ENCODE results near the gene GPAT3.
"Not testable (repeated sequence)": the region's sequence is repeated elsewhere in the genome, so short reads cannot be mapped to it uniquely, and the experiment has no call there.

GPAT3 gene

DNA sequence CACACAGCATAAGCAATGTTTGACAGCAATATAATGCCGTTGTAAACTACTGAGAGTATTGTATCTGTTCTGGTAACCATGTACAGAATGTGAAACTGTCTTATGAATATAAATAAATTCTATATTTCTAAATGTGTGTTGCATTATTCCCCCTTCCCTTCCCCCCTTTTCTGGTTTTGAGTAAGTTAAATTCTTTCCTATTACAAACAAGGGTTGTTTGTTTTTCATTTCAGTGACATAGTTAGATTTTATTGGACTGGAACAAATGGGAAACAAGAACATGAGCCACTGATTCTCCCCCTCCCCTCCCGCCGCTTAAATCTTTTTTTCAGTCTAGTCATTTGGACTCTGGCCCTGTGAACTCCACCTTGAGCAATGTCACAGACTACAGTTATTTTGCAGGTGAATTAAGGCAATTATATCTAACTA lies 69.8 kb downstream of the GPAT3 start:
- no peak for DNase-seq

DNA sequence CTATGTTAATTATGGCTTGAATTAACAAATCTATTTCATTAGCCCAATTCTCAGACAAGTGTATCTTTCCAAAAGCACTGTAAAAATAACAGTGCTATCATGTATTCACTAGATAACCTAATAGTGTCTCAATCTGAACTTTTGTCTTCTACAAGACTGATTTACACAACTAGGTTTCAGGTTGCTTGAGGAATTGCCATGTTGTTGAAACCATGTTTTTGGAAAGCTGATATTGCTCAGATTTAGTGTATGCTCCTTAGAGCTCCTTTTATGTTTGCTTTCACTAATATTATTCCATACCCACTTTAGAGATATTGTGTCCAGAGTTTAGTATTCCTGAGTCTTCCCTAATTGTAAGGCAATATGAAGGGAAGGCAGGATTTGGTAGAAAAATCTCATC lies 70.6 kb downstream of the GPAT3 start:
- DNase-seq: no peak

DNA sequence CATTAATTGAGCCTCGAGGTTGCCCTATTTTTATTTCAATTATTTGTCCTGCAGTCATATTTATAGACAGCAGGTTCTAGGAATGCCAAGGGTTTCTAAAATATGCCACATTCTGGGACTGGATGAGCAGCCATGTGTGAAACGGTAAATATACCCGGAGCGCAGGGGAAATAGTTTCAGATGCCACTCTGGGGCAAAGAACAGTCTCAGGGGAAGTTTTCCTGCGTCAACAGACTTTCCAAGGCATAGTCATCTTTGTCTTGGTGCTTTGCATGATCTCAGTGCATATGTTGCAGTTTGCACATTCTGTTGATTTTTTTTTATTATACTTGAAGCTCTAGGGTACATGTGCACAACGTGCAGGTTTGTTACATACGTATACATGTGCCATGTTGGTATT lies 71.0 kb downstream of the GPAT3 start:
- no peak for DNase-seq

DNA sequence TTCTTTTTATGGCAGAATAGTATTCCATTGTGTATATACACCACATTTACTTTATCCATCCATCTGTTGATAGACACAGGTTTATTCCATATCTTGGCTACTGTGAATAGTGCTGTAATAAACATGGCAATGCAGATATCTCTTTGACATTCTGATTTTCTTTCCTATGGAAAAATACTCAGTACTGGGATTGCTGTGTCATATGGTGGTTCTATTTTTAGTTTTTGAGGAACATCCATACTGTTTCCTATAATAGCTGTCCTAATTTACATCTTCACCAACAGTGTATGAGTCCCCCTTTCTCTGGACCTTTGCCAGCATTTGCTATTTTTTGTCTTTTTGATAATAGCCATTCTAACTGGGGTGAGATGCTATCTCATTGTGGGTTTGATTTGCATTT lies 73.5 kb downstream of the GPAT3 start:
- DNase-seq: no peak

DNA sequence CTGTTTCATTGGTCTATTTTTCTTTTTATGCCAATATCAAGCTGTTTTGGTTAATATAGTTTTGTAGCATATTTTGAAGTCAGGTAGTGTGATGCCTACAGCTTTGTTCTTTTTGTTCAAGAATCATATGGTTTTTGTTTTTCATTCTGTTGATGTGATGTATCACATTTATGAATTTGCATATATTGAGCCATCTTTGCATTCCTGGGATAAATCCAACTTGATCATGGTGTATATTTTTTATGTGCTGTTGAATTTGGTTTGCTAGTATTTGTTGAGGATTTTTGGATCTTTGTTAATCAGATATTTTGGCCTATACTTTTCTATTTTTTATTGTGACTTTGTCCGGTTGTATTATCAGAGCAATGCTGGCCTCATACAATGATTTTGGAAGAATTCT lies 74.8 kb downstream of the GPAT3 start:
- DNase-seq: no peak

DNA sequence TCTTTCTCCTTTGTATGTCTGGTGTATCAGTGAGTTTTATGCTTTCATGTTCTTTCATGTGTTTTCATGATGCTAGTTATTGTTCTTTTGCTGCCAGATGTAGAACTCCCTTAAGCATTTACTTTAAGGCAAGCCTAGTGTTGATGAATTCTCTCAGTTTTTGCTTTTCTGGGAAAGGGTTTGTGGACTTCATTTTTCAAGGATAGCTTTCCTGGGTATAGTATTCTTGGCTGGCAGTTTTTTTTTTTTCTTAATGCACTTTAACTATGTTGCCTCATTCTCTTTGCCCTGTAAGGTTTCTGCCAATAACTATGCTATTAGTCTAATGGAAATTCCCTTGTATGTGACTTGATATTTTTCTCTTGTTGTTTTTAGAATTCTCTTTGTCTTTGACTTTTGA lies 77.1 kb downstream of the GPAT3 start:
- DNase-seq: no peak

DNA sequence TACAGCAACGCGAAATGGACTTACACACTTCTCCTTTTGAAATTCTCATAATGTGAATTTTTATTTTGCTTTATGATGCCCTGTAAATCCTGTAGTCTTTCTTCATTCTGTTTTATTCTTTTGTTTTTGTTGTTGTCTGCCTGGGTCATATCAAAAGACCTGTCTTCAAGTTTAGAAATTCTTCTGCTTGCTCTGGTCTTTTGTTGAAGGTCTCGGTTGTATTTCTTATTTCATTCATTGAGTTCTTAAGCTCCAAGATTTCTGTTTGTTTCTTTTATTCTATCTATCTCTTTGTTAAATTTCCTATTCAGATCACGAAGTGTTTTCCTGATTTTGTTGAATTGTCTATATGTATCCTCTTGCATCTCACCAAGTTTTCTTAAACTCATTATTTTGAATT lies 78.1 kb downstream of the GPAT3 start:
- no peak for DNase-seq

DNA sequence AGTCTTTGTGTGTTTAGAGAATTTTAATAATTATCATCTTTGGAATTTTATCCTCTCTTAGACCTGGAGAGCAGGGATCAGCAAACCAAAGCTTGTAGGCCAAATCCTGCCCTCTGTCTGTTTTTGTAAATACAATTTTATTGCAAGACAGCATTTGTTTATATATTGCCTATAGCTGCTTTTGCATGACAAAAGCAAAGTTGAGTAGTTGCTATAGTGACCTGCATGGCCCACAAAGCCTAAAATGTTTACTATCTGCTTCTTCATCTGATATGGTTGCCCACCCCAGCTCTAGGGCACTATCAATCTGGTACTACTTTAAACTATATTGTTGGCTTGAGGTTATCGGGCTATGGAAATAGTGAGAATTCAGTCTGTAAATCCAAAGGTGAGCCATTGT lies 80.3 kb downstream of the GPAT3 start:
- DNase-seq: no peak

DNA sequence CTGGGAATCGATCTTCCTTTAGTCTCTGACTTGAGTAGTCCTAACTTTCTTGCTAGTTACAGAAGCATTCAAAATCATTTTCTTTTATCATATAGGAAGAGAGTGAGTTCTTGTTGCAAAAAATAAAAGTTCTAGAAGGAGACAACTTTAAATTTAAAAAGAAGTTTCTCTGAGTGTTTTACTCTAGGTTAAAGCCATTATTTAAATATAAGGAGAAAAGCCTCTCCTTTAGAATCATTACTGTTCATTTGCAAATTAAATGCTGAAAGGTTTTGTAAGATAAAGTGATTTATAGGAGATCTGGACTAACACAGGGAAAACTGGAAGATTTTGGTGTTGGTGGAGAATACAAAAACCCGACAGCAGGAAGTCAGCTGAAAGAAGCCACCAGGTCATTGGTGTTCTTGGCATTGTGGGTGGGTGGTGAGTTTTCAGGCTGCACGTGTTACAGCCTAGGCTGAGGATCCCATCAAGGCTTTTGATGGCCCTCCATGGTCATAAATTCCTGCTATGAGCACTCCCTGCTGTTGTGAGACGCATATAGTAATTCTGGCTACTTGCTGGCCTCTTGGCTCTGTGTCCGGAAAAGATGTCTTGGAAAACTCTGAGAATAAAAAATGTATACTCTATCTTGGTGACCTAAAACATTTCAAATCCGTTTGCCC lies 81.6 kb downstream of the GPAT3 start:
- no peak for DNase-seq

DNA sequence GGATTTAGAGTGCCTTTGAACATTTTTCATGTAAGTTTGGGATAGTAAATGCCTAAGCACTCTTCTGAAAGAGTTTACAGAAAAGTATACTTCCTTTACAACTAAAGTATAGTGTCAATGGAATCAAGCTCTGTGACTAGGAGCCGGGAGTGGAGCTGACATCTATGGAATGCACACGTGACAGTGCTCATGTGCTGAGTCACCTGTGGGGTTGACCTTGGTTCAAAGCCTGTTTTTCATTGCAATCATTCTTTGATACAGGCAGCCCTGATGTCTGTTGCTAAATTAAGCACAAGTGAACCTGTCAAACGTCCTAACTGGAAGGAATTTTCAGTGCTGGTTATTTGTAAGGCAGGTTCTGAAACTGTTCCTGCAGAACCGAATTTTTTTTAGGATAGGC lies 82.5 kb downstream of the GPAT3 start:
- DNase-seq: no peak

DNA sequence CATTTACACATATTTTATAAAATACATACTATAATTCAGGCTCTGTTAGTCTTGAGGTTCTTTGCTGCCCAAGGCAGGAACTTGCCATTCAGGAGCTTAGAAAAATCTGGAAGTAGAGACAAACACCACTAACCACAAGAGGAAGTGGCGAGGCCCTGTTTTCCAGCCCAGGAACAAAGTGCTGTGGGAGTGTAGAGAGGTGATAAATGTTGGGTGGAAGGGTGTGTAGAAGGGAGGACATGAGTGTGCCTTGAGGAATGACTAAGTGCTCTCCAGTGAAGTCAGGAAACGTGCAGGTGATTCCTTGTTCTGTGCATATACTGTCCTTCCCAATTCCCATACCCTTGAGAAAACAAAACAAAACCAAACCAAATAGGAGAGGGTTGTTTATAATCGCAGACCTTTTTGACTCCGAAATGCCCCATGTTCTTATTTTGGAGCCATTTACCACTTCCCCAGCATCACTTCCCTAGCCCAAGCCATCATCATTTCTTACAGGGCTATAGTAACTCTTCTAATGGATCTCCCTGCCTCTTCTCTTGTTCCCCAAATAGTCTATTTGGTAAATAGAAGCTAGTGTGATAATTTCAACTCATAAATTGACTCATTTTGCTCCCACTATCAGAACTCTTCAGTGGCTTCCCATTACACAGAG lies 83.2 kb downstream of the GPAT3 start:
- no peak for DNase-seq

DNA sequence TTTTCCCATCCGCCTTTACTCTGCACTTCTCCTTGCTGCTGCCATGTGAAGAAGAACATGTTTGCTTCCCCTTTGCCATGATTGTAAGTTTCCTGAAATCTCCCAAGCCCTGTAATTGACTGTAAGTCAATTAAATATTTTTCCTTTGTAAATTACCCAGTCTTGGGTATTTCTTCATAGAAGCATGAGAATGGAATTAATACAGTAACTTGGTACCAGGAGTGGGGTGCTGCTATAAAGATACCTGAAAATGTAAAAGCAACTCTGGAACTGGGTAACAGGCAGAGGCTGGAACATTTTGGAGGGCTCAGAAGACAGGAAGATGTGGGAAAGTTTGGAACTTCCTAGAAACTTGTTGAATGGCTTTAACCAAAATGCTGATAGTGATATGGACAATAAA lies 86.2 kb downstream of the GPAT3 start:
- not testable (repeated sequence) for DNase-seq

DNA sequence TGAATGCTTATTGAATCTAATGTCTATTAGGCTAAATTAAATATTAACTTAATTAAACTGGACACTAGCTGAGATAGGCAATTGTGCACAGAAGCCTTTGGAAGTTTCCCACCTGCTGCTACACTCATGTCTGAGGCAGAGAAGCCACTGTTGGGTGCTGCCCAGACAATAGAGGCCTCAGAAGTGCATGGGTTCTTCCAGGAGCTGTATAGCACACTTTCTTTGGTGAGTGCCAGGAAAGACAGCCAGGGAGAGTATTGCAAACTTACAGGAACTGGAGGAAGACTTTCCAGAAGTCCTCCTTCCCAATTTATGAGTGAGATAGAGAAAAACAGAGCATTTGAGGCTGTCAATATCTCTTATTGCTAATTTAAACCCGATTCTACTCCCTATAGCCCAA lies 89.9 kb downstream of the GPAT3 start:
- no peak for DNase-seq

DNA sequence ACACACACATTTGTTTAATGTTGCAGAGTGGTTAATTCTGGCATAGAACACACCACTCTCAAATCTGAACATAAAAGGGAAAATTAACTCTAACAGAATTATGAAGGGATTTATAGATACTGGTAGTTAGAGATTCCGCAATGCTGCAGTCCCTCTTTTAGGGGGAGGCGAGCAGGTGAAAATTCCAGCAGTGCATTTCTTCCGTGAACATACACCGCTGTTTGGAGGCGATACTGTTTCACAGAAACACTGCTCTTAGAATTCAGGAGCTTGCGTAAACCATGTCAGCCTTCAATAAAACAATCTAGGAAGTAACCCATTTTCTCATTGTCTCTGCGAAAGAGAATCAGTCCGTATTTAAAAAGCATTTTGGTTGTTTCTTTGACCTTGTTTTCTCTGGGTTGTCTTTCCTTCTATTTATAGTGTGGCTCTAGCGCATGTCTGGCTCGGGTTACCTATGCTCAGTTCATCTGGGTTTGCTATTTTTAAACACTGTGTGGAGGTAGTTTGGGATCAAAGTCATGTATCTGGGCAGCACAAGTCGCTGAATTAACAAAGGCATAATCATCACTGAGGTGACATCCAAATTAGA lies 90.4 kb downstream of the GPAT3 start:
- DNase-seq: no peak

DNA sequence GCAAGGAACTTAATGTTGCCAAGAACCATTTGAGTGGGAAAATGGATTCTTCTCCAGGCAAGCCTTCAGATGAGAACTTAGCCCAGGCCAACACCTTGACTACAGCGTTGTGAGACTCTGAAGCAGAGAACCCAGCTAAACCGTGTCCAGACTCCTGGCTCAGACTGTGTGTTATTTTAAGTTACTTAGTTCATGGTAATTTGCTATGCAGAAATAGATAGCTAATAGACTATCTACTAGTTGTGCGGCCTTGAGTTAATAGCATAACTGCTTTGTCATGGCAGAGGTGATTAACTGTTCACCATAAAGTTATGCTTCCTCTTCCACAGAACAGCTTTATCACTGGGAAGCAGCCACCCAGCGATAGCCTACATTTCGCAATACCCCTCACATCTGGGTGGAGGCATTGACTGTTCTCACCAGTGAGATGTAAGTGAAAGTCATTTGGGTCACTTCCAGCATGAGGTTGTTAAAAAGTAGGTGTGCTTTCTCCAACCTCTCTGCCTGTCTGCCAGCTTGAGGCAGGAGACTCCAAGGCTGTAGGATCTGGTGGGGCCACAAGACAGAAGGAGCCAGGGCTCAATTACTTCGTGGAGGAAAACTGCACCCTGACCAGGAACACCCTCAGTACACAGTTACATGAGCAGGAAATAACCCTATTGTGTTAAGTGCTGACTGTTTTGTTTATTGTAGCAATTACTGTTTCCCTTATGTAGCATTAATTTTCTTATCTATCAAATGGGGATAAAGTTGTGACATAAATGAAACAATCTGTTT lies 94.2 kb downstream of the GPAT3 start:
- DNase-seq: no peak

DNA sequence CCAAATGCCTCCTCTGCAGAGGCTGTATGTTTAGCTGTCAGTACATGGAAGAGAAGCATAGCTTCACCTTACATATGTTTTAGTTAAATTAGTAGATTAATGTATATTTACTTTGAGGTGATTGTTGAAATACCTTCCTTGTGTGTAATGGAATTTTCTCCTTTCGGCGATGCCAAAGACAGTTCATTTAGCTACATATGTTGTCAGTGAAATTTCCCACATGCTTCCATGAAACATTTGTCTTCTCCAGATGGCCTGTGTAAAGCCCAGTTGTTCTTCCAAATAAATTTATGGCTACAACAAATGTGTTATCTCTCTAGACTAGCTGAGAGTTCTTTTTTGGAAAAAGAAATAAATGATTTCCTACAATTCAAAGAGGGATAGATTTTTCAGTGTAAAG lies 95.2 kb downstream of the GPAT3 start:
- DNase-seq: no peak

DNA sequence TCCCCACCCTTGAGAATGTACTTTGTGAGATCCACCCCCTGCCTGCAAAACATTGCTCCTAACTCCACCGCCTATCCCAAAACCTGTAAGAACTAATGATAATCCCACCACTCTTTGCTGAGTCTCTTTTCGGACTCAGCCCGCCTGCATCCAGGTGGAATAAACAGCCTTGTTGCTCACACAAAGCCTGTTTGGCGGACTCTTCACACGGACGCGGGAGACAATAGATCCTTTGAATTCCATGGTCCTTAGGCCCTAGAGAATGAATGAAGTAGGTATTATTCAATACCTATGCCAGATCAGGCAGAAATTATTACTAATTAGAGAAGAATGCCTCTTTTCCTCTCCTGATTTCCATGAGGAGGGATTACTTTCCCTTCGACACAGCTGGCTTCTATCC lies 101.0 kb downstream of the GPAT3 start:
- no peak for DNase-seq

DNA sequence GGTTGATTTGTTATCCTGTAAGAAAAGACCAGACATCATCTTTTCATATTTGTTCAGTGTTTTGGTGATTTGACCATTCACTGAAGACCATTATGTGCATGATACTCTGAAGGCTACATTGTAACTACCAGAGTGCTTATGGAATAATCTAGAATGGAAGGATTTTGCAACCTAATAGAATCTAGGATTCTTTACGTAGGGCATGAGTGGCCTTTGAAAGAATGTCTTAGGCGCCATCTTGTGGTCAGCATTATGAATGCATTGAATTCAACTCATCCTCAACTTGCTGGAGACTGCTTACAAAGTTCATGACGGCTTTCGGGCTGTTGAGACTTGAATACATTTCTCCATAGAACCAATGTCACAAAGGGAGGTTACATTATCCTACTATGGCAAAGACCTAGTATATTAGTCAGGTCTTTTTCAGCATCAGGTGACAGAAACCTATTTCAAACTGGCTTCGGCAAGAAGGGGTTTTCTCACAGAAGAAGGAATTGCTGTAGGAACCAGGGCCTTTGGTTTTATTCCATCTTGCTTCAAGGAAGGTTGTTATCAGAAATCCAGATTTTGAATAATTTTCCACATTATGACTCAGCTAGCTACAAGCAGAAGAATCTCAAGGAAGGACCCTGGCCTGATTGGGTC lies 104.1 kb downstream of the GPAT3 start:
- DNase-seq: peak in 4 of 5 donors; percentile 23 to 58 (median 46)

DNA sequence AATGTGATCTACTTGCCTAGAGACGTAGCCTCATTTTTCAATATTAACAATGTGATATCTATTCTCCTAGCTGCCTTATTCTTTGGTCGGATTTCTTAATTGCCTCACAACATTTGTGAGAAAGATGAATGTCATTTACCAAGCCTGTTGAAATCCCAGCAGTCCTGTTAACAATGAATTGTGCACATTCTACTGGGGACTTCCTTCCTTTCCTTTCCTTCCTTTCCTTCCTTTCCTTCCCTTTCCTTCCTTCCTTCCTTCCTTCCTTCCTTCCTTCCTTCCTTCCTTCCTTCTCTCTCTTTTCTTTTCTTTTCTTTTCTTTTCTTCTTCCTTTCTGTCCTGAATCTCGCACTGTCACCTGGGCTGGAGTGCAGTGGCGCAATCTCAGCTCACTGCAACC lies 107.1 kb downstream of the GPAT3 start:
- no peak for DNase-seq

DNA sequence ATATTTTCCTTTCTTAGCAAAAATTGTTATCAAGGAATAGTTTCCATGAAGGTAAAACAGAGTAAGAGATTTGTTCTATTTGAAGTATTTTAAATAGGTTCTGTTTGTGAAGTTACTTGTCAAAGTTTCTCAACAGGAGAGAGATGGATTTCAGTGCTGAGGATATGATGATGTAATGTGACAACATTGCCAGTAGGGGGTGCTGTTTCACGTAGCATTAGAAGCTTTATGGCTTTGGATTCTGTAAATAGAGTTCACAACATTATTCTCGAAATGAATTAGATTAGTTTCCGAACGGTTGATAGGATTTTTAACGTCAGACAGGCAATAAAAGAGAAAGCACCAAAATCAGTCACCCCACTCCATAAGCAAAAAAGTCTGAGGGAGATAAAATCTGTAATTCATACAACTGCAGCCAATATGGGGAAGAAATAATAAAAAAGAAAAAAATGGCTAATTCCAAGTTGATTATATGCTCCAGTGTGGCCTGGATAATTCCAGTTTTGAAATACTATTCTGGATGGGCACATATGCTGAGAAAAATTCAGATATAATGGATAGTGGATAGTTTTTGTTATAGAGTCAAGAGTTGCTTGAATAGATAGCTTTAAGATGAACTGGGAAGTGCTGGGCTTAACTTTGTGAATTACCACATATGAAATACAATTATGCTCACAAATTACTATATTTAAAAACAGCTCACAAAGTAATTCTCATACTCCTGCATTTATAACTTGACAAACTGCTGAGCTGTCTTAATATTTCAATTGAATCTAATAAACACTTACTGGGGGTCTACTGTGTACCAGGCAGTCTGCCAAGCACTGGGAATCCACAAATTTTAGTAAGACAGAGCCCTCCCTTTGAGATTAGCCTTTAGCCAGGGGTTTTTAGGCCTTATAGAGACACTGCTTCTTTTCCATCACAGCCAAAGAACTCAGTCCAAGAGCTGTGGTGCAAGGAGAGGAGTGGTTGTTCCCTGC lies 109.1 kb downstream of the GPAT3 start:
- peak in 3 of 5 donors; percentile 5 to 52 (median 24) for DNase-seq

DNA sequence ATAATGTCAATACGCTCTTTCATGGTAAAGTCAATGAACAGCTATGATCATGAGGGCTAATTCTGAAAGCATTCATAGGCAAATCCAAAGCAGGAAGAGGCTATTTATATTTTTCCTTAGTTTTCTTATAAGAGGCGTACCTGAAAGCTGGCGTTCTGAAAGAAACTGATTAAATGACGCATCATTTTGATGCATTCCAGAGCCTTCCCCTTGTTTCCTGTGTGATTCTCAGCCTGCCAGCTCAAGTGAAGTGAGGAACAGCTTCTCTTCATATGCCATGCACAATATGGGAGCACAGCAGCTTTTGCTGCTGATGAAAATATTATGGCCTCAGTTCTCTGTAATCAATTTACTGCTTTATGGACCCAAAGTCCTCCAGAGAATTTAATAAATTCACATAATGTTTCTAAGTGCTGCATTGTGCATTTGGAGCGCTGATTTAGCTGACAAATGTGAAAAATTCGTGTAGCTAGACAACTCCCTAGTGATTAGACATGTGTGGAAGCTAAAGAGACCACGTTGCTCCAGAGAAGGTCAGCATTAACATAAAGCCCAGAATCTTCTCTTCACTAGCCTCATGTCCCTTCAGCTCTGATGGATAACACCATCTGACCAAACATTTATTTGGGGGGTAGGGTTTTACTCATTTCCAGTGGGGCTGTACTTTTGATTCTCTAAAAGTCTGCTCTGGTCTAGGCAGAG lies 110.8 kb downstream of the GPAT3 start:
- DNase-seq: no peak
